Neural cell (in vitro differentiated cells): ENCODE measurements around the gene OR6C75. TPM values are rescaled to one million over a fixed set of nuclear protein-coding genes. Genes with fewer than 3 reads are reported as not detected.
"Not testable (repeated sequence)": the region's sequence is repeated elsewhere in the genome, so short reads cannot be mapped to it uniquely, and the experiment has no call there.

Source experiments
- H2AFZ ChIP-seq: fragments of 200-600, 300-800 bp; sonication (generic), shearing (Covaris generic); 2 replicates; pipeline ENCODE4 v1.6.0; 2014; ENCODE audit warnings: low read depth, mild to moderate bottlenecking, antibody characterized with exemption, low read length, moderate library complexity
- H3F3A ChIP-seq: fragments of 200-600 bp; shearing (Covaris generic); 2 replicates; pipeline ENCODE4 v1.6.1; 2016; ENCODE audit warnings: mild to moderate bottlenecking, moderate library complexity, mixed read lengths, antibody characterized with exemption, low read length; ENCODE audit not compliant: insufficient read depth, poor library complexity, severe bottlenecking
- H3K27ac ChIP-seq: fragments of 200-600, 300-800 bp; sonication (generic), shearing (Covaris generic); 2 replicates; pipeline ENCODE4 v1.5.1; 2014; ENCODE audit warnings: mild to moderate bottlenecking, low read length, moderate library complexity
- H3K27me3 ChIP-seq: fragments of 300-800, 200-600 bp; sonication (generic), shearing (Covaris generic); 2 replicates; pipeline ENCODE4 v1.6.0; 2014; ENCODE audit warnings: mild to moderate bottlenecking, low read depth, low read length, moderate library complexity; ENCODE audit not compliant: insufficient read depth
- H3K36me3 ChIP-seq: fragments of 300-800, 200-600 bp; sonication (generic), shearing (Covaris generic); 2 replicates; pipeline ENCODE4 v1.5.1; 2014; ENCODE audit warnings: mild to moderate bottlenecking, antibody characterized with exemption, low read length, moderate library complexity; ENCODE audit not compliant: insufficient read depth
- H3K4me2 ChIP-seq: fragments of 300-800, 200-600 bp; sonication (generic), shearing (Covaris generic); 2 replicates; pipeline ENCODE4 v1.6.0; 2014; ENCODE audit warnings: mild to moderate bottlenecking, low read length
- H3K4me3 ChIP-seq: fragments of 300-800, 200-600 bp; sonication (generic), shearing (Covaris generic); 2 replicates; pipeline ENCODE4 v1.5.1; 2014; ENCODE audit warnings: mild to moderate bottlenecking, low read length, moderate library complexity
- H3K79me2 ChIP-seq: fragments of 200-600 bp; shearing (Covaris generic); replicated peaks from 2 replicates; pipeline ENCODE4 v1.6.0; 2014; ENCODE audit warnings: mild to moderate bottlenecking, low read length, moderate library complexity; ENCODE audit not compliant: insufficient read depth
- H3K9ac ChIP-seq: fragments of 300-800, 200-600 bp; sonication (generic), shearing (Covaris generic); 2 replicates; pipeline ENCODE4 v1.6.1; 2016; ENCODE audit warnings: mild to moderate bottlenecking, low read length, mixed read lengths
- H3K9me2 ChIP-seq: fragments of 200-600 bp; shearing (Covaris generic); 2 replicates; pipeline ENCODE4 v1.6.1; 2016; ENCODE audit warnings: mild to moderate bottlenecking, low read length, mixed read lengths; ENCODE audit not compliant: insufficient read depth
- H3K9me3 ChIP-seq: fragments of 200-600, 300-800 bp; sonication (generic), shearing (Covaris generic); 2 replicates; pipeline ENCODE4 v1.6.1; 2016; ENCODE audit warnings: mild to moderate bottlenecking, mixed run types, low read length, moderate library complexity, mixed read lengths
- H4K20me1 ChIP-seq: fragments of 200-600 bp; shearing (Covaris generic); 2 replicates; pipeline ENCODE4 v1.6.1; 2016; ENCODE audit warnings: mild to moderate bottlenecking, mixed run types; ENCODE audit not compliant: insufficient read depth
- CTCF ChIP-seq: fragments of 450-650 bp; IDR thresholded peaks from 2 replicates; pipeline ENCODE4 v1.5.1; 2014; ENCODE audit warnings: antibody characterized with exemption, mild to moderate bottlenecking, moderate library complexity; ENCODE audit not compliant: poor library complexity, severe bottlenecking
- EP300 ChIP-seq: fragments of 450-650 bp; conservative IDR thresholded peaks from 2 replicates; pipeline ENCODE4 v1.6.1; 2014; ENCODE audit warnings: antibody characterized with exemption, mild to moderate bottlenecking, moderate library complexity; ENCODE audit not compliant: poor library complexity, severe bottlenecking
- MXI1 ChIP-seq: fragments of 450-650 bp; conservative IDR thresholded peaks from 2 replicates; pipeline ENCODE4 v1.6.1; 2014; ENCODE audit warnings: antibody characterized with exemption, mild to moderate bottlenecking; ENCODE audit not compliant: poor library complexity, severe bottlenecking
- POLR2AphosphoS5 ChIP-seq: IDR thresholded peaks from 2 replicates; pipeline ENCODE4 v1.6.1; 2012
- RAD21 ChIP-seq: fragments of 450-650 bp; conservative IDR thresholded peaks from 2 replicates; pipeline ENCODE4 v1.6.1; 2014; ENCODE audit warnings: antibody characterized with exemption, mild to moderate bottlenecking, moderate library complexity
- SMC3 ChIP-seq: fragments of 450-650 bp; conservative IDR thresholded peaks from 2 replicates; pipeline ENCODE4 v1.6.1; 2014; ENCODE audit warnings: antibody characterized with exemption, mild to moderate bottlenecking, moderate library complexity; ENCODE audit not compliant: poor library complexity
- TAF1 ChIP-seq: IDR thresholded peaks from 2 replicates; pipeline ENCODE4 v1.6.1; 2012; ENCODE audit warnings: low read depth
- polyA plus RNA-seq: library from polyadenylated mRNA; depleted of rRNA; stranded (reverse); fragments of >200 nt; gene quantifications from 2 replicates; pipeline ENCODE4 v1.2.3, GENCODE V29; 2014
- TF ChIP-seq, protein P1 (sequence below): IDR thresholded peaks from 2 replicates; pipeline ENCODE4 v1.6.1; 2012; ENCODE audit warnings: borderline replicate concordance

OR6C75 gene
- polyA plus RNA-seq, 1 donor from 2014 or later = not detected

DNA sequence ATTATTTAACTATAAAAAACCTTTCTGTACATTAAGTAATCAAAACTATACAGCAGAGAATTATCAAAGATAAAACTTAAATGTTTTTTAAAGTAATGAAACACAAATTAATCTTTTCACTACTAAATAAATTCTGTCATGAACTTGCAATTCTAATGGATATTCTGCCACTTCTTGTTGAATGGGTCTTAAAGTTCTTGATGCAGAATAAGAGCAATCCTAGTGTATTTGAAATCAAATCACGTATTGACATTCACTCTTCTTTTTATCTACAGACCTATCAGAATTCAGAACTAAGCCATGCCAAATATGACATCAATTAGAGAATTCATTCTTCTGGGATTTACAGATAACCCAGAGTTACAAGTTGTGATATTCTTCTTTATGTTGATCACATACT is 37.5 kb downstream of the OR6C75 start, which contains the start of gene OR6C65:
TSS of gene OR6C65 (plus strand) at position 301 of the 400 bp plus-strand sequence. CDS start at position 301, 0 bp downstream.
- Histone ChIP-seq H3K9ac (no peak within 1 kb of the TSS), H3K36me3 (no peaks in the 10 kb centered on the region), H3K27ac (no peak within 1 kb of the TSS), H2AFZ (no peak within 1 kb of the TSS), H3K4me3 (no peak within 1 kb of the TSS), H3K27me3 (no peaks in the 10 kb centered on the region), H3K9me3 (no peaks in the 10 kb centered on the region), H3K4me2 (no peak within 1 kb of the TSS), H3K79me2 (no peaks in the 10 kb centered on the region), H4K20me1 (no peaks in the 10 kb centered on the region), H3F3A (no peaks in the 10 kb centered on the region), H3K9me2 (no peaks in the 10 kb centered on the region)
- TF ChIP-seq MXI1 = no peak
- TF ChIP-seq EP300 = no peak
- TF ChIP-seq TAF1 = no peak
- TF ChIP-seq CTCF = no peak

DNA sequence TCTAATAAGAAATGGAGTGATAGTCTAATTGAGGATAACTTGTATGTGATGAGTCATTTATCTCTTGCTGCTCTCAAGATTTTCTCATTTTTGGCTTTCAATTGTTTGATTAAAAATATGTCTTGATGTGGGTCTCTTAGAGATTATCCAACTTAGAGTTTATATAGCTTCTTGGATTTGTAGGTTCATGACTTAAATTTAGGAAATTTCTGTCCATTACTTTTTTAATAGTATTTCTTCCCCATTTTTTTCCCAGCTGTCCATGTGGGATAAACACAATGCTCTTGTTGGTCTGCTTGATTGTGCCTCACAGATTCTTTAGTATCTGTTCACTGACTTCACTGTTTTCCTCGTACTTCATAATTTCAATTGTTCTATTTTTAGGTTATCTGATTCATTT is 45.1 kb downstream of the OR6C75 start:
- Histone ChIP-seq H3K9me2 (no peaks in the 10 kb centered on the region), H3K27me3 (no peaks in the 10 kb centered on the region), H3K9ac (no peak overlapping the region), H2AFZ (no peak overlapping the region), H3K79me2 (no peaks in the 10 kb centered on the region), H3K27ac (no peak overlapping the region), H3F3A (no peaks in the 10 kb centered on the region), H3K9me3 (peaks cover 4% of the 10 kb centered on the region), H3K36me3 (no peaks in the 10 kb centered on the region), H4K20me1 (no peaks in the 10 kb centered on the region), H3K4me2 (no peak overlapping the region), H3K4me3 (no peak overlapping the region)
- TF ChIP-seq, protein P1, sequence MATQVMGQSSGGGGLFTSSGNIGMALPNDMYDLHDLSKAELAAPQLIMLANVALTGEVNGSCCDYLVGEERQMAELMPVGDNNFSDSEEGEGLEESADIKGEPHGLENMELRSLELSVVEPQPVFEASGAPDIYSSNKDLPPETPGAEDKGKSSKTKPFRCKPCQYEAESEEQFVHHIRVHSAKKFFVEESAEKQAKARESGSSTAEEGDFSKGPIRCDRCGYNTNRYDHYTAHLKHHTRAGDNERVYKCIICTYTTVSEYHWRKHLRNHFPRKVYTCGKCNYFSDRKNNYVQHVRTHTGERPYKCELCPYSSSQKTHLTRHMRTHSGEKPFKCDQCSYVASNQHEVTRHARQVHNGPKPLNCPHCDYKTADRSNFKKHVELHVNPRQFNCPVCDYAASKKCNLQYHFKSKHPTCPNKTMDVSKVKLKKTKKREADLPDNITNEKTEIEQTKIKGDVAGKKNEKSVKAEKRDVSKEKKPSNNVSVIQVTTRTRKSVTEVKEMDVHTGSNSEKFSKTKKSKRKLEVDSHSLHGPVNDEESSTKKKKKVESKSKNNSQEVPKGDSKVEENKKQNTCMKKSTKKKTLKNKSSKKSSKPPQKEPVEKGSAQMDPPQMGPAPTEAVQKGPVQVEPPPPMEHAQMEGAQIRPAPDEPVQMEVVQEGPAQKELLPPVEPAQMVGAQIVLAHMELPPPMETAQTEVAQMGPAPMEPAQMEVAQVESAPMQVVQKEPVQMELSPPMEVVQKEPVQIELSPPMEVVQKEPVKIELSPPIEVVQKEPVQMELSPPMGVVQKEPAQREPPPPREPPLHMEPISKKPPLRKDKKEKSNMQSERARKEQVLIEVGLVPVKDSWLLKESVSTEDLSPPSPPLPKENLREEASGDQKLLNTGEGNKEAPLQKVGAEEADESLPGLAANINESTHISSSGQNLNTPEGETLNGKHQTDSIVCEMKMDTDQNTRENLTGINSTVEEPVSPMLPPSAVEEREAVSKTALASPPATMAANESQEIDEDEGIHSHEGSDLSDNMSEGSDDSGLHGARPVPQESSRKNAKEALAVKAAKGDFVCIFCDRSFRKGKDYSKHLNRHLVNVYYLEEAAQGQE = no peak
- TF ChIP-seq POLR2AphosphoS5 (no peak), RAD21 (no peak), TAF1 (no peak), CTCF (no peak), SMC3 (no peak)

DNA sequence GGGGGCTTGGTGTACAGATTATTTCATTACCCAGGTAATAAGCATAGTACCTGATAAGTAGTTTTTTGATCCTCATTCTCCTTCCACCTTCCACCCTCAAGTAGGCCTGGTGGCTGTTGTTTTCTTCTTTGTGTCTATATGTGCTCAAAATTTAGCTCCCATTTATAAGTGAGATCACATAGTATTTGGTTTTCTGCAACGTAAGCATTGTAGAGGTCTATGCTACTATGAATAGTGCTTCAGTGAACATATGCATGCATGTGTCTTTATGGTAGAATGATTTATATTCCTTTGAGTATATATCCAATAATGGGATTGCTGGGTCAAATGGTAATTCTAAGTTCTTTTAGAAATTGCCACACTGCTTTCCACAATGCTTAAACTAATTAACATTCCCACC is 46.4 kb downstream of the OR6C75 start:
- not testable (repeated sequence) for H3K9me2 ChIP-seq, H3K9ac ChIP-seq, H3K4me3 ChIP-seq, H2AFZ ChIP-seq, H3K36me3 ChIP-seq, H3K4me2 ChIP-seq, H3K27ac ChIP-seq, H3K9me3 ChIP-seq, H3K79me2 ChIP-seq, H3K27me3 ChIP-seq, H3F3A ChIP-seq, H4K20me1 ChIP-seq

DNA sequence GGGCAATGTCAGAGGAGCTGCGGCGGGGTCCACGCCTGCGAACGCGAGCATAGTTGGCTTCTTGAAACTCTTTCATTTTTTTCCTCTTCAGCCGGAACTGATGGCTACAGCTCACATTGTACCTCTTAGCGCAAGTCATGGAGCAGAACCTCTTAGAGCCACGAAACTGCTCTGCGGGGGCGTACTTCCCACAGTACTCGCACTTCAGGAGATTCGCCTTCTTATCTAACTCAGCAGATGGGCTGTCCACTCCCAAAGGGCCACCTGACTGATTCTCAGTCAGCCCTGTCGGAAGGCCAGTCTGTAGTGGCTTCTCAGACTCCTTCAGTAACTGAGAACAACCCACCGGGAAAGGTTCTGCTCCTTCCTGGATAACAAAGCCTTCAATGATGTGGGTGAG is 49.4 kb downstream of the OR6C75 start:
- H3K9ac ChIP-seq, H3K9me2 ChIP-seq, H3K36me3 ChIP-seq, H2AFZ ChIP-seq, H3K4me3 ChIP-seq, H3K4me2 ChIP-seq, H3K9me3 ChIP-seq, H4K20me1 ChIP-seq, H3K79me2 ChIP-seq, H3F3A ChIP-seq, H3K27me3 ChIP-seq, H3K27ac ChIP-seq: not testable (repeated sequence)
